SK-N-MC (cell line): ENCODE measurements around the gene RPL28.

Experiments used
- EZH2 ChIP-seq: fragments of 200-600 bp; sonication (generic); IDR thresholded peaks from one replicate; pipeline ENCODE4 v1.6.1; 2017; ENCODE audit warnings: antibody characterized with exemption
- POLR2AphosphoS5 ChIP-seq: IDR thresholded peaks from 2 replicates; pipeline ENCODE4 v1.6.1; 2012; ENCODE audit warnings: mild to moderate bottlenecking, low read depth, low read length, borderline replicate concordance

- TF ChIP-seq EZH2 (no peak), POLR2AphosphoS5 (no peak)
Measured at GRCh38 chr19:55407800-55408532, 22.2 kb downstream of the RPL28 start.
